HAP-1 (cell line): ENCODE data around the gene RNF212B.
A peak's percentile ranks its signal among the peaks of the same experiment; 100 is the strongest.
"Not testable (repeated sequence)": the region's sequence is repeated elsewhere in the genome, so short reads cannot be mapped to it uniquely, and the experiment has no call there.

Experiments
- DNase-seq, 2 experiments: peaks; one replicate each; pipeline ENCODE4 v3.0.0-alpha.2; 2016 to 2020; ENCODE audit warnings: low spot score in 2 of 2
- H3K27me3 ChIP-seq: fragments of 250-450 bp; sonication (Bioruptor Pico); 2 replicates; pipeline ENCODE4 v1.5.1; 2020; ENCODE audit warnings: low read depth, mild to moderate bottlenecking, moderate library complexity
- H3K36me3 ChIP-seq: fragments of 250-450 bp; sonication (Bioruptor Pico); replicated peaks from 2 replicates; pipeline ENCODE4 v1.5.1; 2020; ENCODE audit warnings: mild to moderate bottlenecking
- H3K4me1 ChIP-seq: fragments of 250-450 bp; sonication (Bioruptor Pico); 2 replicates; pipeline ENCODE4 v1.5.1; 2020; ENCODE audit warnings: mild to moderate bottlenecking
- H3K4me3 ChIP-seq: fragments of 250-450 bp; sonication (Bioruptor Pico); 2 replicates; pipeline ENCODE4 v1.5.1; 2020; ENCODE audit warnings: mild to moderate bottlenecking, moderate library complexity
- H3K9me3 ChIP-seq: fragments of 250-450 bp; sonication (Bioruptor Pico); 2 replicates; pipeline ENCODE4 v1.5.1; 2020; ENCODE audit warnings: mild to moderate bottlenecking, moderate library complexity
- in situ Hi-C: fragments of 300-500 bp; cut with MboI; formaldehyde crosslinking; loops from 3 replicates; pipeline ENCODE4 v1.14.3; 2020; ENCODE audit warnings: low sequenced_read_pairs, inconsistent platforms, mixed read lengths

Gene RNF212B

GRCh38 chr14:23237772-23238594, at the start of gene RNF212B:
Gene RNF212B, plus strand, starts transcription at chr14:23237936. Its CDS starts 2,410 bp downstream, at chr14:23240346.
- in situ Hi-C loops: no loop called here
- Histone ChIP-seq H3K9me3 (no peaks in the 10 kb centered on the region), H3K36me3 (no peaks in the 10 kb centered on the region), H3K27me3 (peaks cover 7% of the 10 kb centered on the region; the same call in 1 of the 2 replicates), H3K4me1 (peaks cover 12% of the 10 kb centered on the region), H3K4me3 (peak within 1 kb of the TSS; percentile 18)
- peak; percentile 87 to 98 for DNase-seq

GRCh38 chr14:23193432-23193831, 44.3 kb upstream of the RNF212B start:
- no peak for DNase-seq
- H3K27me3 ChIP-seq: no peaks in the 10 kb centered on the region
- no peaks in the 10 kb centered on the region for H3K9me3 ChIP-seq
- no peak overlapping the region for H3K4me3 ChIP-seq
- no peaks in the 10 kb centered on the region for H3K36me3 ChIP-seq
- peaks cover 7% of the 10 kb centered on the region for H3K4me1 ChIP-seq
- in situ Hi-C loops: no loop called here

GRCh38 chr14:23195552-23196101, 42.1 kb upstream of the RNF212B start:
- Histone ChIP-seq H3K4me3 (no peak overlapping the region), H3K36me3 (no peaks in the 10 kb centered on the region), H3K27me3 (no peaks in the 10 kb centered on the region), H3K9me3 (no peaks in the 10 kb centered on the region), H3K4me1 (peaks cover 7% of the 10 kb centered on the region)
- in situ Hi-C loops: no loop called here
- no peak for DNase-seq

- H3K4me1 ChIP-seq, H3K36me3 ChIP-seq, H3K9me3 ChIP-seq, in situ Hi-C loops, DNase-seq, H3K27me3 ChIP-seq, H3K4me3 ChIP-seq: not testable (repeated sequence)
Measured at GRCh38 chr14:23196487-23196886, 41.2 kb upstream of the RNF212B start.

- in situ Hi-C loops, DNase-seq, H3K36me3 ChIP-seq, H3K4me3 ChIP-seq, H3K27me3 ChIP-seq, H3K9me3 ChIP-seq, H3K4me1 ChIP-seq: not testable (repeated sequence)
Measured at GRCh38 chr14:23199141-23199540, 38.6 kb upstream of the RNF212B start.

- in situ Hi-C loops: no loop called here
- H3K36me3 ChIP-seq: no peaks in the 10 kb centered on the region
- H3K4me3 ChIP-seq: no peak overlapping the region
- DNase-seq: no peak
- no peaks in the 10 kb centered on the region for H3K27me3 ChIP-seq
- H3K9me3 ChIP-seq: no peaks in the 10 kb centered on the region
- H3K4me1 ChIP-seq: peaks cover 7% of the 10 kb centered on the region
Measured at GRCh38 chr14:23202001-23202400, 35.7 kb upstream of the RNF212B start.

GRCh38 chr14:23206422-23207145, 31.2 kb upstream of the RNF212B start:
- DNase-seq: no peak
- Histone ChIP-seq H3K4me1 (no peaks in the 10 kb centered on the region; the same call in 1 of the 2 replicates), H3K27me3 (no peaks in the 10 kb centered on the region), H3K36me3 (no peaks in the 10 kb centered on the region), H3K4me3 (no peak overlapping the region), H3K9me3 (no peaks in the 10 kb centered on the region; the same call in 1 of the 2 replicates)
- in situ Hi-C loops: no loop called here

GRCh38 chr14:23207146-23207540, 30.6 kb upstream of the RNF212B start:
- H3K4me3 ChIP-seq: no peak overlapping the region
- no peaks in the 10 kb centered on the region; the same call in 1 of the 2 replicates for H3K4me1 ChIP-seq
- no peaks in the 10 kb centered on the region for H3K27me3 ChIP-seq
- DNase-seq: no peak
- H3K36me3 ChIP-seq: no peaks in the 10 kb centered on the region
- in situ Hi-C loops: no loop called here
- H3K9me3 ChIP-seq: no peaks in the 10 kb centered on the region; the same call in 1 of the 2 replicates

- H3K4me1 ChIP-seq: no peaks in the 10 kb centered on the region; the same call in 1 of the 2 replicates
- H3K27me3 ChIP-seq: no peaks in the 10 kb centered on the region
- in situ Hi-C loops: no loop called here
- DNase-seq: no peak
- H3K4me3 ChIP-seq: no peak overlapping the region
- H3K36me3 ChIP-seq: no peaks in the 10 kb centered on the region
- no peaks in the 10 kb centered on the region; the same call in 1 of the 2 replicates for H3K9me3 ChIP-seq
Measured at GRCh38 chr14:23208324-23208723, 29.4 kb upstream of the RNF212B start.

- H3K27me3 ChIP-seq: no peaks in the 10 kb centered on the region
- in situ Hi-C loops: no loop called here
- no peaks in the 10 kb centered on the region for H3K36me3 ChIP-seq
- no peak overlapping the region for H3K4me3 ChIP-seq
- H3K4me1 ChIP-seq: no peaks in the 10 kb centered on the region; the same call in 1 of the 2 replicates
- no peaks in the 10 kb centered on the region; the same call in 1 of the 2 replicates for H3K9me3 ChIP-seq
- no peak for DNase-seq
Measured at GRCh38 chr14:23209651-23210423, 27.9 kb upstream of the RNF212B start.

- Histone ChIP-seq H3K4me3 (no peak overlapping the region), H3K36me3 (no peaks in the 10 kb centered on the region), H3K27me3 (no peaks in the 10 kb centered on the region), H3K4me1 (no peaks in the 10 kb centered on the region), H3K9me3 (peaks cover 6% of the 10 kb centered on the region)
- in situ Hi-C loops: no loop called here
- DNase-seq: no peak
Measured at GRCh38 chr14:23215421-23215820, 22.3 kb upstream of the RNF212B start.

- peaks cover 6% of the 10 kb centered on the region for H3K9me3 ChIP-seq
- H3K27me3 ChIP-seq: peaks cover 8% of the 10 kb centered on the region; the same call in 1 of the 2 replicates
- no peaks in the 10 kb centered on the region for H3K4me1 ChIP-seq
- no peak overlapping the region for H3K4me3 ChIP-seq
- H3K36me3 ChIP-seq: no peaks in the 10 kb centered on the region
- DNase-seq: no peak
- in situ Hi-C loops: no loop called here
Measured at GRCh38 chr14:23217032-23218020, 20.4 kb upstream of the RNF212B start.
